ENCODE measurements around the gene ASPSCR1. TPM values are rescaled to one million over a fixed set of nuclear protein-coding genes. Genes with fewer than 3 reads are reported as not detected.
"Not testable (repeated sequence)": the region's sequence is repeated elsewhere in the genome, so short reads cannot be mapped to it uniquely, and the experiment has no call there.

The ASPSCR1 gene
- total RNA-seq, 1 donor from 2014 or later: 50.0 TPM

DNA sequence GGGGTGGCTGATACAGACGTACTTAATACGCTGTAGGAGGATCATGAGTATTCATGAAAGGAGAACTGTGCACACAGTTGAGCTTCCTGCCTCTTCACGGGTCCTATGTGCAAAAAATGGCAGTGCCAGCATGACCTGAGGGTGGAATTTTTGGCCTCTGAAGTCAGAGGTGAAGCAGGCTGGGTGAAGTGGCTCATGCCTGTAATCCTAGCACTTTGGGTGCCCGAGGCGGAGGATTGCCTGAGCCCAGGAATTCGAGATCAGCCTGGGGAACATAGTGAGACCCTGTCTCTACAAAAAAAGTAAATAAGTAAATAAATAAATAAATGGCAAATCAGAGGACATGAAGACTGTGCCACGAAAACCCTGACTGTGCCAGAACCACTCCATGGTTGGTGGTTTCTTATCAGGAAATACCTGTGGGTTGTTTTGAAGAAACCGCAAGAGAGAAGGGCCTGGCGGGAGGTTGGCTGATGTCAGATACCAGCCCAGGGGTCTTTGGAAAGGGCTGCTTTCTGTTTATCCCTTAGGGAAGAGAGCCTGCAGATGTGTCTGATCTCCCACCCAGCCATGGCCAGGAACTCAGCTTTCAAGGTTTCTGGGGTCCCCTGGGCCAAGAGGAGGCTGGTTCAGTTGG, 3.4 kb downstream of the ASPSCR1 start:
- no peaks in the 10 kb centered on the region for H3K27me3 Mint-ChIP-seq
- DNase-seq: no peak
- TF ChIP-seq CTCF (IDR thresholded peaks at IDR 0.05): no peak
- H3K27ac Mint-ChIP-seq: no peak overlapping the region
- intact Hi-C loops (cut with micrococcal nuclease): no loop called here
- no peaks in the 10 kb centered on the region for H3K9me3 Mint-ChIP-seq
- peaks cover 37% of the 10 kb centered on the region for H3K36me3 Mint-ChIP-seq (ENCODE audit: low read depth)
- ChIA-PET POLR2A (interaction anchor here (0.9 kb wide), 1 partner anchor 42 kb away, joined by 3 read pairs; the partner anchor contains the start of genes CENPX and LRRC45), CTCF (no interaction called here)
- no peak for ATAC-seq (ENCODE audit: low read depth)
- no peak overlapping the region for H3K4me3 Mint-ChIP-seq
- peaks cover 39% of the 10 kb centered on the region for H3K4me1 Mint-ChIP-seq

- H3K27me3 Mint-ChIP-seq; ATAC-seq (ENCODE audit: low read depth); DNase-seq; intact Hi-C loops (cut with micrococcal nuclease); H3K9me3 Mint-ChIP-seq; H3K27ac Mint-ChIP-seq; H3K4me3 Mint-ChIP-seq; CTCF ChIA-PET: not testable (repeated sequence)
- POLR2A ChIA-PET: interaction anchor here (0.9 kb wide), 1 partner anchor 41 kb away, joined by 3 read pairs; the partner anchor contains the start of genes CENPX and LRRC45
- H3K36me3 Mint-ChIP-seq (ENCODE audit: low read depth): peaks cover 41% of the 10 kb centered on the region
- H3K4me1 Mint-ChIP-seq: peaks cover 34% of the 10 kb centered on the region
Measured at GRCh38 chr17:81981511-81981910, 4.1 kb downstream of the ASPSCR1 start.

DNA sequence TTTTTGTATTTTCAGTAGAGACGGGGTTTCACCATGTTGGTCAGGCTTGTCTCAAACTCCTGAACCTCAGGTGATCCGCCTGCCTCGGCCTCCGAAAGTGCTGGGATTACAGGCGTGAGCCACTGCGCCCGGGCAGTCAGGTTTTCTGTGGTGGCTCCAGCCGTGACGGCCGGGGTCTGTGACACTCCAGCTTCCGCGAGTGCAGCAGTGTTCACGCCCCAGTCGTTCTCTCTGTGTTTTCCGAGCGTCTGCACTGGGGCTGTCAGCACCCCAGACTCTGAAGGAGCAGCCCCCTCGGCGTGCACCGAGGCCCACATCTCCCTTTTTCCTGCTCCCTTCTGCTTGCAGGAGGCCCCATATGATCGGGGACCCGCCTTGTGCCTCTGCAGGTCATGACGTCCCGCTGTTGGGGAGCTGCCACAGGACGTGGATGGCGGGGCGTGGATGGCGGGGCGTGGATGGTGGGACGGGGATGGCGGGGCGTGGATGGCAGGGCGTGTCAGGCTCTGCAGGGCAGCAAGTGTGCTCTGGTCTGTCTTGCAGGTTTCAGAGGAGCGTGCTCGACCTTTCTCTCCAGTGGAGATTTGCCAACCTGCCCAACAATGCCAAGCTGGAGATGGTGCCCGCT, 5.7 kb downstream of the ASPSCR1 start:
- H3K27ac Mint-ChIP-seq: no peak overlapping the region

DNA sequence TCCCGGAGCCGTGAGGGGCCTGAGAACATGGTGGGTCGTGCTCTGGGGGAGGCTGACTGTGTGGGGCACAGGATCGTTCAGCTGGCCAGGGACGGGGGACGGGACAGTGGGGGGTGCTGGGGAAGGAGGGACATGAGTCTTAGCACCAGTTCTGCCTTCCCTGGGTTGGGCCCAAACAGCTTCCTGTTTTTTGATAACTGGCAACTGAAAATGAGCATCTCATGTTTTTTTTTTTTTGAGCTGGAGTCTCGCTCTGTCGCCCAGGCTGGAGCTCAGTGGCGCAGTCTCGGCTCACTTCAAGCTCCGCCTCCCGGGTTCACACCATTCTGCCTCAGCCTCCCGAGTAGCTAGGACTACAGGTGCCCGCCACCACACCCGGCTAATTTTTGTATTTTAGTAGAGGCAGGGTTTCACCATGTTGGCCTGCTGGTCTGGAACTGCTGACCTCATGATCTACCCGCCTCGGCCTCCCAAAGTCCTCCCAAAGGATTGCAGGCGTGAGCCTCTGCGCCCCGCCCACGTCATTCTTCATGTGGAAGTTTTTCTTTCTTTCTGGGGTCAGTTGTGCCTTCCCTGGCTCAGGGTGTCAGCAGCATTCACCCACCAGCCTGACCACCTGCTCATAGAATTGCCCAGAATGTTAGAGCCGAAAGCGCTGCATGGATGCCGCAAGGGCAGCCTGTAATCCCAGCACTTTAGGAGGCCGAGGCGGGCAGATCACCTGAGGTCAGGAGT, 6.4 kb downstream of the ASPSCR1 start:
- ChIA-PET CTCF (no interaction called here), POLR2A (no interaction called here)
- intact Hi-C loops (cut with micrococcal nuclease): no loop called here
- Mint-ChIP-seq H3K4me1 (peaks cover 23% of the 10 kb centered on the region), H3K27me3 (no peaks in the 10 kb centered on the region), H3K4me3 (no peak overlapping the region), H3K36me3 (ENCODE audit: low read depth) (peaks cover 50% of the 10 kb centered on the region), H3K9me3 (no peaks in the 10 kb centered on the region), H3K27ac (no peak overlapping the region)
- DNase-seq: no peak
- no peak for ATAC-seq (ENCODE audit: low read depth)
- no peak for TF ChIP-seq CTCF (IDR thresholded peaks at IDR 0.05)

More for the DNA sequence above, 5.7 kb downstream of the ASPSCR1 start:
- Mint-ChIP-seq H3K36me3 (ENCODE audit: low read depth) (peaks cover 47% of the 10 kb centered on the region), H3K9me3 (no peaks in the 10 kb centered on the region), H3K27me3 (no peaks in the 10 kb centered on the region), H3K4me1 (peaks cover 27% of the 10 kb centered on the region), H3K4me3 (no peak overlapping the region)
- ATAC-seq (ENCODE audit: low read depth): no peak
- no peak for DNase-seq
- ChIA-PET POLR2A (no interaction called here), CTCF (no interaction called here)
- no peak for TF ChIP-seq CTCF (IDR thresholded peaks at IDR 0.05)
- intact Hi-C loops (cut with micrococcal nuclease): no loop called here

DNA sequence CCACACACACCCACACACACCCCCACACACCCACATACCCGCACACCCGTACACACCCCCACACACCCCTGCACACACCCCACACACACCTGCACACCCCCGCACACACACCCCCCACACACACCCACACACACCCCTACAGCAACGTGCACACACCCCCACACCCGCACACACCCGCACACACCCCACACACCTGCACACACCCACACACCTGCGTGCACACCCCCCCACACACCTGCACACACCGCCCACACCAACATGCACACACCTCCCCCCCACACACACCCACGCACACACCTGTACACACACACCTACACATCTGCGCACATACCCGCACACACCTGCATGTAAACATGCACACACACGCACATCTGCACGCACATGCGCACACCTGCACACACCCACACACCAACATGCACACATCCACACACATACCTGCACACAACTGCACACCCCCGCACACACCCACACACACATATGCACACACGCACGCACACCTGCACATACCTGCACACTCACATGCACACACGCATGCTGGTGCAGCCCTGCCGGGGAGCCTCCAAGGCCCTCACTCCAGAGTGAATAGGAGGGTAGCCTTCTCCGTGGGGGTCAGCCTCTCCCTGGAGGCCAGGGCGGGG, 7.5 kb downstream of the ASPSCR1 start:
- intact Hi-C loops (cut with micrococcal nuclease): no loop called here
- no peak overlapping the region for H3K4me3 Mint-ChIP-seq
- DNase-seq: no peak

More for the DNA sequence above, 7.5 kb downstream of the ASPSCR1 start:
- H3K27me3 Mint-ChIP-seq: no peaks in the 10 kb centered on the region
- peaks cover 20% of the 10 kb centered on the region for H3K4me1 Mint-ChIP-seq
- no peak for ATAC-seq (ENCODE audit: low read depth)
- no peak overlapping the region for H3K27ac Mint-ChIP-seq
- no peaks in the 10 kb centered on the region for H3K9me3 Mint-ChIP-seq
- CTCF ChIA-PET: interaction anchor here (0.9 kb wide), 1 partner anchor 25 kb away, joined by 4 read pairs; no protein-coding TSS in a partner anchor
- no peak for TF ChIP-seq CTCF (IDR thresholded peaks at IDR 0.05)
- POLR2A ChIA-PET: no interaction called here
- peaks cover 49% of the 10 kb centered on the region for H3K36me3 Mint-ChIP-seq (ENCODE audit: low read depth)

Measured in activated B cell treated with CpG ODN at 0.5 μM for 24 hours (primary cell).